Pancreas (tissue), 10 donors: ENCODE measurements around the gene FAT2. TPM values are rescaled to one million over a fixed set of nuclear protein-coding genes. Genes with fewer than 3 reads are reported as not detected.

Experiments
- ATAC-seq, 4 donors: fragments of 200-7000 bp; cut with Tn5 transposase; one replicate each; pipeline versions ENCODE4 v1.8.0 to v1.9.1; 2020; ENCODE audit warnings: mild to moderate bottlenecking in 4 of 4, moderate library complexity in 4 of 4
- DNase-seq, 6 donors: peaks; one replicate each; pipeline ENCODE4 v3.0.0-alpha.2; 2020
- FAIRE-seq: peaks from 2 replicates; lab custom pipeline; 2012; peaks lifted over from hg19 to GRCh38; lab: Jason Lieb, UNC
- H3K27ac ChIP-seq, 4 donors: fragments of 200-600 bp; sonication (generic); 1 replicate in 3 of 4; 2 replicates in 1 of 4; pipeline versions ENCODE4 v1.5.0 to v1.8.0; 2020
- H3K27me3 ChIP-seq, 4 donors: fragments of 200-600 bp; one replicate each; pipeline ENCODE4 v1.8.0; 2021
- H3K36me3 ChIP-seq, 3 donors: fragments of 200-600 bp; sonication (generic) in 1 of 3; one replicate each; pipeline versions ENCODE4 v1.5.0 to v1.8.0; 2020 to 2021
- H3K4me1 ChIP-seq, 3 donors: fragments of 200-600 bp; one replicate each; pipeline ENCODE4 v1.8.0; 2021
- H3K4me3 ChIP-seq, 4 donors: fragments of 200-600 bp; sonication (generic) in 2 of 4; one replicate each; pipeline versions ENCODE4 v1.5.0 to v1.8.0; 2020 to 2021
- H3K9me3 ChIP-seq, 4 donors: fragments of 200-600 bp; one replicate each; pipeline ENCODE4 v1.8.0; 2021
- WGBS, 2 donors: extraction: QIAGEN DNeasy Blood & Tissue Kit; methylation state at CpG; one replicate each; pipeline ENCODE4 v1.1.7; 2013; 5-methylcytosine and 5-hydroxymethylcytosine counted together
- intact Hi-C, 3 donors: fragments of 100-400 bp; cut with DNase I; formaldehyde crosslinking; loops; one replicate each; pipeline versions ENCODE4 v1.11.1 to v1.14.2; 2022
- polyA plus RNA-seq, 2 donors: library from polyadenylated mRNA; stranded (reverse); fragments of 200-250 nt; gene quantifications; one replicate each; pipeline ENCODE4 v1.2.3, GENCODE V29; 2013
- total RNA-seq, 6 donors: library from RNA; stranded (reverse); fragmentation: NEBNext Ultra II Directional in 4 of 6; extraction: Animal tissue kit (Norgen Biotek cat#: 25700) in 4 of 6; gene quantifications; one replicate each; pipeline versions ENCODE4 v1.2.1 to v1.2.4, GENCODE V29; 2021 to 2023
- TF ChIP-seq, protein P1 (sequence below), 4 donors: fragments of 200-600 bp; sonication (generic) in 3 of 4; IDR thresholded peaks; one replicate each; pipeline versions ENCODE4 v1.5.0 to v1.8.0; 2021; ENCODE audit warnings: antibody characterized with exemption in 4 of 4
- donor health status: healthy with polysubstance abuse.
- donor health status: DM: no; HTN: no; CAD: no; lungs with moderate emphysema.
- donor health status: DM: no; HTN: no; CAD: no.
- donor health status: control.
- donor health status: control.
- donor health status: Bipolar disorder and iron deficiency.
- donor health status: DM: yes; HTN: yes; CAD: no.
- donor health status: DM: no; HTN: no; CAD: no.
- donor health status: DM: no; HTN: no; CAD: no.
- donor health status: DM: yes; HTN: yes; CAD: no.

The FAT2 gene
- total and polyA plus RNA-seq, 8 donors: under 0.01 to 0.06 (median 0.03) TPM; not detected in 4

DNA sequence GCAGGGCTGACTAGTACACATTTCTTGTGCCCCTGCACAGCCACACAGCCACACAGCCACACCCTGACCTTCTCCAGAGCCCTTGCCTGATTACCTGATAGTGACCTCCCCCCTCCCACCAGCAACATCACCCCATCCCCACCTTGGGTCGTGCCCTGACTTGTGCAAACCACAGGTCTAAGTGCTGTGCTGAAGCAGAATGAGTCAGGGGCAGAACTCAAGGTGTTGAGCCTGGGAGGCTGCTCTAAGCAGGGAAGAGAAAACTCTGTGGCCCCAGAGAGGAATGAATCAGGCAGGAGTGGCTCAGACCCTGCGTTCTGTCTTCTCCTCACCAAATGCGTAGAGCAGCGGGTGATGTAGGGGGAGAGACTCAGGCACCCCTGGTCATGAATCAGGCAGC lies 24.3 kb upstream of the FAT2 start:
- H3K9me3 ChIP-seq: no peaks in the 10 kb centered on the region
- no peak for FAIRE-seq
- 68 to 69% methylated on average over 4 of the region's 4 CpGs for WGBS, 2 donors
- no peak for ATAC-seq
- intact Hi-C loops: no loop called here
- no peaks in the 10 kb centered on the region for H3K36me3 ChIP-seq
- no peak for DNase-seq
- TF ChIP-seq, protein P1, sequence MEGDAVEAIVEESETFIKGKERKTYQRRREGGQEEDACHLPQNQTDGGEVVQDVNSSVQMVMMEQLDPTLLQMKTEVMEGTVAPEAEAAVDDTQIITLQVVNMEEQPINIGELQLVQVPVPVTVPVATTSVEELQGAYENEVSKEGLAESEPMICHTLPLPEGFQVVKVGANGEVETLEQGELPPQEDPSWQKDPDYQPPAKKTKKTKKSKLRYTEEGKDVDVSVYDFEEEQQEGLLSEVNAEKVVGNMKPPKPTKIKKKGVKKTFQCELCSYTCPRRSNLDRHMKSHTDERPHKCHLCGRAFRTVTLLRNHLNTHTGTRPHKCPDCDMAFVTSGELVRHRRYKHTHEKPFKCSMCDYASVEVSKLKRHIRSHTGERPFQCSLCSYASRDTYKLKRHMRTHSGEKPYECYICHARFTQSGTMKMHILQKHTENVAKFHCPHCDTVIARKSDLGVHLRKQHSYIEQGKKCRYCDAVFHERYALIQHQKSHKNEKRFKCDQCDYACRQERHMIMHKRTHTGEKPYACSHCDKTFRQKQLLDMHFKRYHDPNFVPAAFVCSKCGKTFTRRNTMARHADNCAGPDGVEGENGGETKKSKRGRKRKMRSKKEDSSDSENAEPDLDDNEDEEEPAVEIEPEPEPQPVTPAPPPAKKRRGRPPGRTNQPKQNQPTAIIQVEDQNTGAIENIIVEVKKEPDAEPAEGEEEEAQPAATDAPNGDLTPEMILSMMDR (IDR thresholded peaks at IDR 0.05): no peak
- H3K27ac ChIP-seq: no peak overlapping the region
- no peaks in the 10 kb centered on the region for H3K4me1 ChIP-seq
- H3K27me3 ChIP-seq: no peaks in the 10 kb centered on the region
- H3K4me3 ChIP-seq: no peak overlapping the region

DNA sequence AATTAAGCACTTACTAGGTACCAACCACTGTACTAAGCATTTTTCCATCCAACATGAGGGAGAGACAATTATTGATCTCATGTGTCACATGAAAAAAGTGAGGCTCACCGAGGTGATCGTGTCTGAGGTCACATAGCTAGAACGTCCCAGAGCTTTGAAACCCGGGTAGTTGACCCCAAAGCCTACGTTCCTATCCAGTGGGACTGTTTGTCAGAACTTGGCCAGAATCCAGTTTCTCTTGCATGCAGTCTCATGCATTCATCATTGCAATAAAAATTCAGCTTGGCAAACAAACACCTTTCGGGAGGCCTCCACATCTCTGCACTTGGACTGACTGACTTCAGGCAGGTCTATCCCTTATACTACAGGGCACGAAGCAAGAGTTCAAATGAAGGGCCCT lies 23.4 kb upstream of the FAT2 start:
- FAIRE-seq (no peak), ATAC-seq (no peak)

DNA sequence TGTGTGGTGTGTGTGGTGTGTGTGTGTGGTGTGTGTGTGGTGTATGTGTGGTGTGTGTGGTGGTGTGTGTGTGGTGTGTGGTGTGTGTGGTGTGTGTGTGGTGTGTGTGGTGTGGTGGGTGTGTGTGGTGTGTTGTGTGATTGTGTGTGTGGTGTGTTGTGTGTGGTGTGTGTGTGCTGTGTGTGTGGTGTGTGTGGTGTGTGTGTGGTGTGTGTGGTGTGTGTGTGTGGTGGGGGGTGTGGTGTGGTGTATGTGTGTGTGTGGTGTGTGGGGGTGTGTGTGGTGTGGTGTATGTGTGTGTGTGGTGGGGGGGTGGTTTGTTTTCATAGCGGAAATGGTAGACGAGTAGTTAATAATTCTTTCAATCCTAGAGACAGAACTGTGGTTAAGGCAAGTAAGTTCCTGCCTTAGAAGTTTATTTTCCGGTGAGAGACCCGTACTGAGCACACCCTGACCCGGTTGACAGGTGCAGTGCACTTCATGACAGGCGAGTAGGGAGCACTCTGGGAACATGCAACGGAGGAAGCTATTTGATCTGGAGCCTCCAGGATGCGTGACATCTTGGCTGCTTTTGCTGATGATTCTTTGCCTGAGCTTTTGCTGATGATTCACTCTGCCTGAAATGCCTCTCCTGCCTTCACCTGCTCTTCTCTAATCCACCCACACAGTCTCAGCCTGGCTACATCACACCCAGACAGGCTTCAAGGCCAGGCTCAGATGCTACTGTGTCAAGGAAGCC lies 21.7 kb upstream of the FAT2 start:
- FAIRE-seq (no peak), DNase-seq (no peak), ATAC-seq (no peak)
- Histone ChIP-seq H3K4me1 (no peaks in the 10 kb centered on the region), H3K36me3 (no peaks in the 10 kb centered on the region), H3K4me3 (no peak overlapping the region), H3K27ac (no peak overlapping the region), H3K9me3 (no peaks in the 10 kb centered on the region), H3K27me3 (no peaks in the 10 kb centered on the region)
- intact Hi-C loops: no loop called here
- WGBS, 2 donors: 16 to 26% methylated on average over 8 of the region's 8 CpGs
- TF ChIP-seq, protein P1 (IDR thresholded peaks at IDR 0.05): no peak

More for the DNA sequence above, 23.4 kb upstream of the FAT2 start:
- intact Hi-C loops: no loop called here
- no peak for DNase-seq
- Histone ChIP-seq H3K36me3 (no peaks in the 10 kb centered on the region), H3K4me1 (no peaks in the 10 kb centered on the region), H3K27me3 (no peaks in the 10 kb centered on the region), H3K27ac (no peak overlapping the region), H3K4me3 (no peak overlapping the region), H3K9me3 (no peaks in the 10 kb centered on the region)
- TF ChIP-seq, protein P1 (IDR thresholded peaks at IDR 0.05): no peak
- WGBS, 2 donors: 44 to 61% methylated on average over 7 of the region's 7 CpGs

DNA sequence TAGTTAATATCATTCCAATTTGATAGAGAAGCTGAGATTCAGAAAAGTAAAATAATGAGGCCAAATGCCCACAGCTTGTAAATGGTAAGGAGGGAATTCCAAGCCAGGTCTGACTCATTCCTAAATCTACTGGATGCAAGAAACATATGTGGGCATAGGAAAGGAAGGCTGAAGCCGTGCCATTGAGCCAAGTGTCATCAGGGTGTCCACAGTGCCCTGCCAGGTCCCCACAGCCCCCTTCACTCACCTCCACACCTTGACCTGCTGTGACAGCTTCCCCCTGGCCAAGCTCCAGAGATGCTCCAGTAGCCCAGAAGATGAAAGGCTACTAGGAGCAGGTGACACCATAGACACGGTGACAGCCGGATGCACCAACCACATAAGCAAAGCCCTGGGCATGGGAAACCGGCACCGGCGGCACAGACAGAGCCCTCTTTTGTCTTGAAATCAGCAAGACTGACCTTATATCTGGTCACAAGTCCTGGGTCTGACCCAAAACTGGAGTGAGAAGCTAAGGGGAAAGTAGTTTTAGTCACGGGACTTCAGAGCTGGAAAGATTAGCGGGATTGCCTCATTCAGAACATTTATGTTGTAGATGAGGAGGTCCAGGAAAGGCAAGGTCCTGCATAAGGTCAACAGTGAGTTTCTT lies 20.1 kb upstream of the FAT2 start:
- intact Hi-C loops: no loop called here
- no peaks in the 10 kb centered on the region for H3K27me3 ChIP-seq
- no peak overlapping the region for H3K27ac ChIP-seq
- no peak for ATAC-seq
- no peaks in the 10 kb centered on the region for H3K36me3 ChIP-seq
- TF ChIP-seq, protein P1 (IDR thresholded peaks at IDR 0.05): no peak
- H3K4me1 ChIP-seq: no peaks in the 10 kb centered on the region
- 91 to 96% methylated on average over 8 of the region's 8 CpGs for WGBS, 2 donors
- no peak overlapping the region for H3K4me3 ChIP-seq
- FAIRE-seq: no peak
- no peak for DNase-seq
- H3K9me3 ChIP-seq: no peaks in the 10 kb centered on the region

- Histone ChIP-seq H3K4me3 (no peak overlapping the region), H3K4me1 (no peaks in the 10 kb centered on the region), H3K9me3 (no peaks in the 10 kb centered on the region), H3K27me3 (no peaks in the 10 kb centered on the region), H3K27ac (no peak overlapping the region), H3K36me3 (no peaks in the 10 kb centered on the region)
- FAIRE-seq: no peak
- TF ChIP-seq, protein P1 (IDR thresholded peaks at IDR 0.05): no peak
- intact Hi-C loops: no loop called here
- ATAC-seq: no peak
- no peak for DNase-seq
Measured at GRCh38 chr5:151608522-151608921, 17.4 kb upstream of the FAT2 start.
